ENCODE data around the gene FAM234B. TPM values are rescaled to one million over a fixed set of nuclear protein-coding genes. Genes with fewer than 3 reads are reported as not detected.

Gene FAM234B
- total RNA-seq, 2 donors from 2014 or later: 20.8 to 32.0 TPM

GRCh38 chr12:13024531-13024916 lies 19.7 kb upstream of the FAM234B start:
- no peak for TF ChIP-seq CTCF (conservative IDR thresholded peaks at IDR 0.05)
- H3K4me1 ChIP-seq (ENCODE audit: control insufficient read depth, insufficient read depth, low read length): peaks cover 4% of the 10 kb centered on the region
- H3K9ac ChIP-seq (ENCODE audit: extremely low read depth, low read length, poor library complexity, severe bottlenecking): no peak overlapping the region
- Mint-ChIP-seq H3K9me3 (no peaks in the 10 kb centered on the region), H3K27me3 (ENCODE audit: insufficient read depth) (peaks cover 15% of the 10 kb centered on the region), H3K27ac (no peak overlapping the region), H3K36me3 (ENCODE audit: low read depth) (no peaks in the 10 kb centered on the region), H3K4me3 (no peak overlapping the region), H3K4me1 (peaks cover 11% of the 10 kb centered on the region)
- H3K36me3 ChIP-seq (ENCODE audit: control insufficient read depth, insufficient read depth, low read length): no peaks in the 10 kb centered on the region
- no peaks in the 10 kb centered on the region for H3K9me3 ChIP-seq (ENCODE audit: control insufficient read depth, low read length)
- no peak overlapping the region for H3K27ac ChIP-seq (ENCODE audit: low read depth, low read length)
- H3K4me3 ChIP-seq (ENCODE audit: low read length): no peak overlapping the region
- 88 to 90% methylated on average over 3 to 5 of the region's 5 CpGs for WGBS, 2 experiments (ENCODE audit: insufficient coverage in 1 of 2, insufficient read length in 1 of 2)
- DNase-seq: no peak
- H3K27me3 ChIP-seq (ENCODE audit: control insufficient read depth, insufficient read depth, low read length, poor library complexity, severe bottlenecking): no peaks in the 10 kb centered on the region

GRCh38 chr12:13026286-13026685 lies 17.9 kb upstream of the FAM234B start:
- WGBS, 2 experiments (ENCODE audit: insufficient coverage in 1 of 2, insufficient read length in 1 of 2): 89% methylated on average over 1 of the region's 1 CpG; no CpG with 5 or more reads in 1 of the 2 experiments
- H3K27me3 ChIP-seq (ENCODE audit: control insufficient read depth, insufficient read depth, low read length, poor library complexity, severe bottlenecking): no peaks in the 10 kb centered on the region
- H3K4me1 Mint-ChIP-seq: peaks cover 11% of the 10 kb centered on the region
- no peak overlapping the region for H3K4me3 Mint-ChIP-seq
- H3K9me3 Mint-ChIP-seq: no peaks in the 10 kb centered on the region
- H3K4me1 ChIP-seq (ENCODE audit: control insufficient read depth, insufficient read depth, low read length): peaks cover 4% of the 10 kb centered on the region
- no peak overlapping the region for H3K27ac ChIP-seq (ENCODE audit: low read depth, low read length)
- no peaks in the 10 kb centered on the region for H3K9me3 ChIP-seq (ENCODE audit: control insufficient read depth, low read length)
- peaks cover 16% of the 10 kb centered on the region for H3K27me3 Mint-ChIP-seq (ENCODE audit: insufficient read depth)
- H3K36me3 Mint-ChIP-seq (ENCODE audit: low read depth): no peaks in the 10 kb centered on the region
- no peaks in the 10 kb centered on the region for H3K36me3 ChIP-seq (ENCODE audit: control insufficient read depth, insufficient read depth, low read length)
- no peak overlapping the region for H3K27ac Mint-ChIP-seq
- no peak for TF ChIP-seq CTCF (conservative IDR thresholded peaks at IDR 0.05)
- no peak overlapping the region for H3K9ac ChIP-seq (ENCODE audit: extremely low read depth, low read length, poor library complexity, severe bottlenecking)
- no peak overlapping the region for H3K4me3 ChIP-seq (ENCODE audit: low read length)
- no peak for DNase-seq

- no peak overlapping the region for H3K27ac ChIP-seq (ENCODE audit: low read depth, low read length)
- H3K4me3 Mint-ChIP-seq: no peak overlapping the region
- H3K36me3 Mint-ChIP-seq (ENCODE audit: low read depth): no peaks in the 10 kb centered on the region
- H3K4me1 Mint-ChIP-seq: peaks cover 11% of the 10 kb centered on the region
- WGBS, 2 experiments (ENCODE audit: insufficient coverage in 1 of 2, insufficient read length in 1 of 2): 91% methylated on average over 1 of the region's 2 CpGs; no CpG with 5 or more reads in 1 of the 2 experiments
- H3K36me3 ChIP-seq (ENCODE audit: control insufficient read depth, insufficient read depth, low read length): no peaks in the 10 kb centered on the region
- no peaks in the 10 kb centered on the region for H3K9me3 Mint-ChIP-seq
- H3K27ac Mint-ChIP-seq: no peak overlapping the region
- DNase-seq: no peak
- TF ChIP-seq CTCF (conservative IDR thresholded peaks at IDR 0.05): no peak
- peaks cover 4% of the 10 kb centered on the region for H3K4me1 ChIP-seq (ENCODE audit: control insufficient read depth, insufficient read depth, low read length)
- H3K27me3 Mint-ChIP-seq (ENCODE audit: insufficient read depth): peaks cover 16% of the 10 kb centered on the region
- H3K9me3 ChIP-seq (ENCODE audit: control insufficient read depth, low read length): no peaks in the 10 kb centered on the region
- no peaks in the 10 kb centered on the region for H3K27me3 ChIP-seq (ENCODE audit: control insufficient read depth, insufficient read depth, low read length, poor library complexity, severe bottlenecking)
- no peak overlapping the region for H3K4me3 ChIP-seq (ENCODE audit: low read length)
- H3K9ac ChIP-seq (ENCODE audit: extremely low read depth, low read length, poor library complexity, severe bottlenecking): no peak overlapping the region
These were observed 17.1 kb upstream of the FAM234B start for GRCh38 chr12:13027032-13027431.

Data from endodermal cell (in vitro differentiated cells).